ENCODE data around the gene STK17B.

Gene STK17B

DNA sequence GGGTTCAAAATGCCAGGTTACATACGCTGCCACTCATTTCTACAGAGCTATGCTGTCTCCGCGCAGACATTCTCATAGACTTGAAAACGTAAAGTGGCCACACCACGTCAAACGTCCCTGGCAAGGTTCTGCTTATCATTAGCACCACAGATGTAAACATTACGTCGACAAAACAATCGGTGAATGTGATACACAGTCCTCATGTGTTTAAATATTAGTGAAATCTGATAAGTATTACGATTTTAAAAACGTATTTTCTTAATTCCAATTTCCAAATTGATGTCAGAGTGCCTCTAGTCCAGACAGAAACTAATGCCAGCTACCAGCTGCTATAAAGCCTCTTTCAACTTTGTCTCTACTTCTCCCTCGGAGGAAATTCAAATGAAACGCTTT lies 1.2 kb downstream of the STK17B start:
- H3K36me3 ChIP-seq (ENCODE audit: insufficient read depth, low read length), result no peaks in the 10 kb centered on the region
- no peaks in the 10 kb centered on the region for H3K9me3 ChIP-seq (ENCODE audit: insufficient read depth, low read depth, low read length)
- H3K27ac ChIP-seq (ENCODE audit: low read depth, low read length), result no peak overlapping the region
- peak overlapping the region; percentile 93 for H3K4me3 ChIP-seq (ENCODE audit: low read length)
- 8% methylated on average over 11 of the region's 13 CpGs for WGBS
- H3K4me1 ChIP-seq (ENCODE audit: insufficient read depth, low read length), result peaks cover 41% of the 10 kb centered on the region
- peaks cover 36% of the 10 kb centered on the region for H3K27me3 ChIP-seq (ENCODE audit: insufficient read depth, low read length)
- peak overlapping the region; percentile 82 for H3K9ac ChIP-seq (ENCODE audit: low read depth, low read length)

DNA sequence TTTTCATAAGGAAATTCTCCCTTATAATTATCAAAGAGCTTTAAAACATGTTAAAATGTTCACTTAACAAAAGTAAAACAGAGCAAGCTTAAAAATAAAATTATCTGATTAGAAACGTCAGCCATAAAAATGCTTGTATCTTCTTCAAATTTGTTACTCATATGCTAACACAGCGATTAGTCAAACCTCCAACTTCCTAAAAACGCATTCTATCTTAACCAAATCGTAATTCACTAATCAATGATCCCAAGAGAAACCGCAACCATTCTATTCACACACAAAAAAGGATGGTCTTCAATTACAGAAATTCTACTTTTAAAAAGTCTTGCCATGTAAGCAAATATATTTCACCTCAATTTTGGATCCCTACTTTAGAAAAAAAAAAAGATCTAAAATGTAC lies 1.9 kb downstream of the STK17B start:
- Histone ChIP-seq H3K9me3 (ENCODE audit: insufficient read depth, low read depth, low read length) (no peaks in the 10 kb centered on the region), H3K9ac (ENCODE audit: low read depth, low read length) (no peak overlapping the region), H3K36me3 (ENCODE audit: insufficient read depth, low read length) (no peaks in the 10 kb centered on the region), H3K4me3 (ENCODE audit: low read length) (peak overlapping the region; percentile 93), H3K27ac (ENCODE audit: low read depth, low read length) (no peak overlapping the region), H3K27me3 (ENCODE audit: insufficient read depth, low read length) (peaks cover 36% of the 10 kb centered on the region), H3K4me1 (ENCODE audit: insufficient read depth, low read length) (peaks cover 41% of the 10 kb centered on the region)
- 85% methylated on average over 5 of the region's 5 CpGs for WGBS

- no peak overlapping the region for H3K27ac ChIP-seq (ENCODE audit: low read depth, low read length)
- H3K9me3 ChIP-seq (ENCODE audit: insufficient read depth, low read depth, low read length), result no peaks in the 10 kb centered on the region
- peaks cover 29% of the 10 kb centered on the region for H3K27me3 ChIP-seq (ENCODE audit: insufficient read depth, low read length)
- no peak overlapping the region for H3K4me3 ChIP-seq (ENCODE audit: low read length)
- H3K4me1 ChIP-seq (ENCODE audit: insufficient read depth, low read length), result peaks cover 41% of the 10 kb centered on the region
- no peak overlapping the region for H3K9ac ChIP-seq (ENCODE audit: low read depth, low read length)
- WGBS, result 55% methylated on average over 3 of the region's 4 CpGs
- 0 out of 2 replicates have a peak, but pooled peaks cover under 1% of the 10 kb centered on the region for H3K36me3 ChIP-seq (ENCODE audit: insufficient read depth, low read length)
Observed at GRCh38 chr2:196168181-196168580, 3.2 kb downstream of the STK17B start.

GRCh38 chr2:196167666-196168065 lies 3.7 kb downstream of the STK17B start:
- H3K27ac ChIP-seq (ENCODE audit: low read depth, low read length), result no peak overlapping the region; the same call in 1 of the 2 replicates
- 49% methylated on average over 2 of the region's 2 CpGs for WGBS
- H3K9me3 ChIP-seq (ENCODE audit: insufficient read depth, low read depth, low read length), result no peaks in the 10 kb centered on the region
- peak overlapping the region; percentile 34; the same call in 1 of the 2 replicates for H3K9ac ChIP-seq (ENCODE audit: low read depth, low read length)
- H3K36me3 ChIP-seq (ENCODE audit: insufficient read depth, low read length), result peaks cover 5% of the 10 kb centered on the region; the same call in 1 of the 2 replicates
- peaks cover 24% of the 10 kb centered on the region for H3K27me3 ChIP-seq (ENCODE audit: insufficient read depth, low read length)
- peaks cover 41% of the 10 kb centered on the region for H3K4me1 ChIP-seq (ENCODE audit: insufficient read depth, low read length)
- H3K4me3 ChIP-seq (ENCODE audit: low read length), result no peak overlapping the region

GRCh38 chr2:196166876-196167275 lies 4.5 kb downstream of the STK17B start:
- no peaks in the 10 kb centered on the region for H3K9me3 ChIP-seq (ENCODE audit: insufficient read depth, low read depth, low read length)
- no peak overlapping the region for H3K4me3 ChIP-seq (ENCODE audit: low read length)
- H3K27ac ChIP-seq (ENCODE audit: low read depth, low read length), result no peak overlapping the region; the same call in 1 of the 2 replicates
- peaks cover 16% of the 10 kb centered on the region for H3K27me3 ChIP-seq (ENCODE audit: insufficient read depth, low read length)
- H3K36me3 ChIP-seq (ENCODE audit: insufficient read depth, low read length), result peaks cover 12% of the 10 kb centered on the region; the same call in 1 of the 2 replicates
- 95% methylated on average over 1 of the region's 1 CpG for WGBS
- peak overlapping the region; percentile 34; the same call in 1 of the 2 replicates for H3K9ac ChIP-seq (ENCODE audit: low read depth, low read length)
- H3K4me1 ChIP-seq (ENCODE audit: insufficient read depth, low read length), result peaks cover 41% of the 10 kb centered on the region

DNA sequence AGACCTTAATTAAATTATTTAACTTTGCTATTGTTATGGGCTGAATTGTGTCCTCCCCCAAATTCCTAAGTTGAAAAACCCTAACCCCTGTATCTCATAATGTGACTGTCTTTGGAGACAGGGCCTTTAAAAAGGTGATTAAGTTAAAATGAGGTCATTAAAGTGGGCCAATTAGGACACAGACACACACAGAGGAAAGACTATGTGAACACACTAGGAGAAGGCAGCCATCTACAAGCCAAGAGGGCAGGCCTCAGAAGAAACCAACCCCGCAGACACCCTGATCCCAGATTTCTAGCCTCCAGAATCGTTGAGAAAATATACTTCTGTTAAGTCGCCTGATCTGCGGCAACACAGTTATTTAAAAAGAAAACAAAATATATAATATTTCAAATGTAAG lies 6.4 kb downstream of the STK17B start:
- no peak overlapping the region for H3K27ac ChIP-seq (ENCODE audit: low read depth, low read length)
- no peak overlapping the region for H3K9ac ChIP-seq (ENCODE audit: low read depth, low read length)
- H3K36me3 ChIP-seq (ENCODE audit: insufficient read depth, low read length), result peaks cover 12% of the 10 kb centered on the region; the same call in 1 of the 2 replicates
- no peaks in the 10 kb centered on the region for H3K9me3 ChIP-seq (ENCODE audit: insufficient read depth, low read depth, low read length)
- peaks cover 53% of the 10 kb centered on the region for H3K4me1 ChIP-seq (ENCODE audit: insufficient read depth, low read length)
- H3K4me3 ChIP-seq (ENCODE audit: low read length), result no peak overlapping the region
- 95% methylated on average over 2 of the region's 4 CpGs for WGBS
- H3K27me3 ChIP-seq (ENCODE audit: insufficient read depth, low read length), result peaks cover 9% of the 10 kb centered on the region

DNA sequence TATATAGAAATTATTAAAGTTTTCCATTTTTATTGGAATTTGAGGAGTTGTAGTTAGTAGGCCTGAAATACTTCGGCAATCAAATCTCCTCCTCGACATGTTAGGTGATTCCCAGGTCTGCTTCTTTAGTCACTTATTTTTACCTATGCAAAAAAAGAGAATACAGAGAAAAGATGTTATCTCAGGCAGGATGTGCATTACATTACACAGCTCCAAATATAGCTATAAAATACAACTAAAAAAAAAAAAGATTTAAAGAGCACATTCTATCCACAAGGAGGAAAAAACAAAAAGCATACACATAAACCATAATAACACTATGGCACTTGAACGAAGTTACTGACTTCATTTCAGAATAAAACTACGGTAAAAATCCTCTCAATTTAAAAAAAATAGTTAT lies 8.1 kb downstream of the STK17B start:
- Histone ChIP-seq H3K27me3 (ENCODE audit: insufficient read depth, low read length) (no peaks in the 10 kb centered on the region), H3K9ac (ENCODE audit: low read depth, low read length) (no peak overlapping the region), H3K4me3 (ENCODE audit: low read length) (no peak overlapping the region), H3K36me3 (ENCODE audit: insufficient read depth, low read length) (peaks cover 18% of the 10 kb centered on the region; the same call in 1 of the 2 replicates), H3K9me3 (ENCODE audit: insufficient read depth, low read depth, low read length) (no peaks in the 10 kb centered on the region; the same call in 1 of the 2 replicates), H3K4me1 (ENCODE audit: insufficient read depth, low read length) (peaks cover 47% of the 10 kb centered on the region), H3K27ac (ENCODE audit: low read depth, low read length) (no peak overlapping the region)
- 83% methylated on average over 3 of the region's 4 CpGs for WGBS

DNA sequence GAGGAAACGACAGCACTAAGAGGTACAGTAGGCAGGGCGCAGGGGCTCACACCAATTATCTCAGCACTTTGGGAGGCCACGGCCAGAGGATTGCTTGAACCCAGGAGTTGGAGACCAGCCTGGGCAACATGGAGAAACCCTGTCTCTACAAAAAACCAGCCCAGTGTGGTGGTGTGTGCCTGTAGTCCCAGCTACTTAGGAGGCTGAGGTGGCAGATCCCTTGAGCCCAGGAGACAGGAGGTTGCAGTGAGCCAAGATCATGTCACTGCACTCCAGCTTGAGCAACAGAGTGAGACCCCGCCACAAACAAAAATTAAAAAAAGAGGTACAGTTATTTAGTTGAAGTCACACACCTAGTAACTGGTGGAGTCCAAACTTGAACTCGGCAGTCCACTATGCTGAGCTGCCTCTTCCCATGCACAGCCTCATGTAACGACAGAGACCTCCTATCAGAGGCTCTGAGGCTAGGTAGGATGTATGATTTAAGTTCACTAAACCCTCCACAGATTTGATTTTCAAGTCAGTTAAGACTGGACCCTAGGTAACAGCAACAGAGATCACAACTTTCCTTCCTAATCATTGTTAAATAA lies 8.7 kb downstream of the STK17B start:
- Histone ChIP-seq H3K27me3 (ENCODE audit: insufficient read depth, low read length) (no peaks in the 10 kb centered on the region), H3K27ac (ENCODE audit: low read depth, low read length) (no peak overlapping the region), H3K9me3 (ENCODE audit: insufficient read depth, low read depth, low read length) (no peaks in the 10 kb centered on the region; the same call in 1 of the 2 replicates), H3K9ac (ENCODE audit: low read depth, low read length) (no peak overlapping the region), H3K4me3 (ENCODE audit: low read length) (no peak overlapping the region), H3K36me3 (ENCODE audit: insufficient read depth, low read length) (peaks cover 18% of the 10 kb centered on the region; the same call in 1 of the 2 replicates), H3K4me1 (ENCODE audit: insufficient read depth, low read length) (peaks cover 41% of the 10 kb centered on the region)
- WGBS, result 96% methylated on average over 5 of the region's 6 CpGs

GRCh38 chr2:196160946-196161345 lies 10.4 kb downstream of the STK17B start:
- peaks cover 18% of the 10 kb centered on the region for H3K36me3 ChIP-seq (ENCODE audit: insufficient read depth, low read length)
- peak overlapping the region; percentile 18; the same call in 1 of the 2 replicates for H3K27ac ChIP-seq (ENCODE audit: low read depth, low read length)
- H3K9ac ChIP-seq (ENCODE audit: low read depth, low read length), result no peak overlapping the region
- H3K4me1 ChIP-seq (ENCODE audit: insufficient read depth, low read length), result peaks cover 23% of the 10 kb centered on the region
- H3K27me3 ChIP-seq (ENCODE audit: insufficient read depth, low read length), result no peaks in the 10 kb centered on the region
- WGBS, result 91% methylated on average over 4 of the region's 4 CpGs
- H3K9me3 ChIP-seq (ENCODE audit: insufficient read depth, low read depth, low read length), result no peaks in the 10 kb centered on the region; the same call in 1 of the 2 replicates
- no peak overlapping the region for H3K4me3 ChIP-seq (ENCODE audit: low read length)

GRCh38 chr2:196160101-196160500 lies 11.3 kb downstream of the STK17B start:
- Histone ChIP-seq H3K9me3 (ENCODE audit: insufficient read depth, low read depth, low read length) (no peaks in the 10 kb centered on the region; the same call in 1 of the 2 replicates), H3K4me1 (ENCODE audit: insufficient read depth, low read length) (peaks cover 17% of the 10 kb centered on the region), H3K27ac (ENCODE audit: low read depth, low read length) (no peak overlapping the region; the same call in 1 of the 2 replicates), H3K9ac (ENCODE audit: low read depth, low read length) (peak overlapping the region; percentile 32; the same call in 1 of the 2 replicates), H3K4me3 (ENCODE audit: low read length) (no peak overlapping the region), H3K27me3 (ENCODE audit: insufficient read depth, low read length) (no peaks in the 10 kb centered on the region), H3K36me3 (ENCODE audit: insufficient read depth, low read length) (peaks cover 20% of the 10 kb centered on the region)
- WGBS, result 60% methylated on average over 2 of the region's 3 CpGs

- Histone ChIP-seq H3K27ac (ENCODE audit: low read depth, low read length) (no peak overlapping the region), H3K4me1 (ENCODE audit: insufficient read depth, low read length) (peaks cover 17% of the 10 kb centered on the region), H3K27me3 (ENCODE audit: insufficient read depth, low read length) (no peaks in the 10 kb centered on the region), H3K4me3 (ENCODE audit: low read length) (no peak overlapping the region), H3K9ac (ENCODE audit: low read depth, low read length) (no peak overlapping the region), H3K36me3 (ENCODE audit: insufficient read depth, low read length) (peaks cover 28% of the 10 kb centered on the region), H3K9me3 (ENCODE audit: insufficient read depth, low read depth, low read length) (no peaks in the 10 kb centered on the region; the same call in 1 of the 2 replicates)
- WGBS, result 94% methylated on average over 4 of the region's 5 CpGs
Observed at GRCh38 chr2:196159221-196159892, 12.0 kb downstream of the STK17B start.

All from HUES64 (cell line).